GM21515 (cell line): Measurements from ENCODE around the gene USH1G.
"Not testable (repeated sequence)": the region's sequence is repeated elsewhere in the genome, so short reads cannot be mapped to it uniquely, and the experiment has no call there.

Source experiments
- ATAC-seq: cut with Tn5 transposase; IDR thresholded peaks from one replicate; pipeline ENCODE4 v1.9.1; 2021; ENCODE audit not compliant: unreplicated experiment

The USH1G gene

GRCh38 chr17:74877592-74878548 is 45.2 kb downstream of the USH1G start:
- ATAC-seq = no peak

GRCh38 chr17:74875977-74876593 is 47.0 kb downstream of the USH1G start:
- ATAC-seq = no peak

DNA sequence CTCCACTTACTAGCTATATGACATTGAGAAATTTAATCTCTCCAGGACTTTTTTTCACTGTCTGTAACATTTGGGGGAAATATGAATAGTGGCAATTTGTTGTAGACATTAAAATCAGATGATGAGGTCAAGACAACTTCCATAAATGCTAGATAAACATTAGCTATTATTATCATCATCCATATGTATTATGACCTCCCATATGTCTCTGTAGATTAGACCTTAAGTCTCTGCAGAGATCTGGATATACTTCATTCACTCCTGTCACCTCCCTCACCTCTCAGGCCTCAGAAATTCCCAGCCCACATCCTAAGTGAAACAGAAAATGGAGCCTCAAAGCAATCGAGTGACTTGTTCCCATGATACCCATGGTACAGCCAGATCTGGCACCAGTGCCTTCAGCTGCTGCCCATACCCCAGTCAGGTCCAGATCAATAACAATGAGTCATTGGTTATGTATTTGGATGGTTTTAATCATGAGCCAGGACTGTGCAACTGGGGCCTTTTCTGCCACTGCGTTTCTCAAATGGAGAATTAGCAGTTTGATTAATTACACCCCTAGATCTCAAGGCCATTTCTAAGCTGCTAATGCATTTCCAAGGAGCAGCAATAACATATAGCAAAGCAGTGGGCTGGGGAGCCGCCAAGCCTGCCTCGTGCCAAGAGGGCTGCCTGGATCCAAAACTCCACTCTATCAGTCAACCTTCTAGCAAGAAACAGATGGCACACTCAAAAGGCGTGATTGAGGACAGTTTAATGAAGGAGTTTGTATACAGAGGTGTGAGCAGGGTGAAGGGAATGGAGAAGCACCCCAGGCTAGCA is 47.7 kb downstream of the USH1G start:
- no peak for ATAC-seq

- no peak for ATAC-seq
Observed at GRCh38 chr17:74874615-74875037, 48.4 kb downstream of the USH1G start.

DNA sequence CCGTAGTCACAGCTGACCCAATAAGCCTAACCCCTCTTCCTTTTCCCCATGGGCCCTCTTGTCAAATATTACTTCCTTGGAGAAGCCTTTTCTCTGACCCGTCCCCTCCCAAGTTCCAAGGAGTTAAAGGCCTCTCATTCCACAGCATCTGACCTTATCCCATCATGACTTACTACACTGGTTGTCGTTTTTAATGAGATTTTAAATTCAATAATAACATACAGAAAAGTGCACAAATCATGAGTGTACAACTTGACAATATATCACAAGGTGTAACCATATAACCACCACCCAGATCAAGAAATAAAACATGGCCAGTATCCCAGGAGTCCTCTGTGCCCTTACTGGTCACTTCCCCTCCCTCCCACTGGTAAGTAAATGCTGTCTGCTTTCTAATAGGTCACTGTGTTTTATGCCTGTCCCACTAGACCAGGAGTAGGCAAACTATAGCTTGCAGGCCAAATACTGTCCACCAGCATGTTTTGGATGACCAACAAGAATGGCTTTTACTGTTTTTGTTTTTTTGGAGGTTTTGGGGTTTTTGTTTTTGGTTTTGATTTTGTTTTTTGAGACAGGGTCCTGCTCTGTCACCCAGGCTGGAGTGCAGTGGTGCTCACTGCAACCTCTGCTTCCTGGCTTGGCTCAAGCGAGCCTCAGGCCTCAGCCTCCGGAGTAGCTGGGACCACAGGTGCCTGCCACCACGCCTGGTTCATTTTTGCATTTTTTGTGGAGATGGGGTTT is 49.0 kb downstream of the USH1G start:
- no peak for ATAC-seq

DNA sequence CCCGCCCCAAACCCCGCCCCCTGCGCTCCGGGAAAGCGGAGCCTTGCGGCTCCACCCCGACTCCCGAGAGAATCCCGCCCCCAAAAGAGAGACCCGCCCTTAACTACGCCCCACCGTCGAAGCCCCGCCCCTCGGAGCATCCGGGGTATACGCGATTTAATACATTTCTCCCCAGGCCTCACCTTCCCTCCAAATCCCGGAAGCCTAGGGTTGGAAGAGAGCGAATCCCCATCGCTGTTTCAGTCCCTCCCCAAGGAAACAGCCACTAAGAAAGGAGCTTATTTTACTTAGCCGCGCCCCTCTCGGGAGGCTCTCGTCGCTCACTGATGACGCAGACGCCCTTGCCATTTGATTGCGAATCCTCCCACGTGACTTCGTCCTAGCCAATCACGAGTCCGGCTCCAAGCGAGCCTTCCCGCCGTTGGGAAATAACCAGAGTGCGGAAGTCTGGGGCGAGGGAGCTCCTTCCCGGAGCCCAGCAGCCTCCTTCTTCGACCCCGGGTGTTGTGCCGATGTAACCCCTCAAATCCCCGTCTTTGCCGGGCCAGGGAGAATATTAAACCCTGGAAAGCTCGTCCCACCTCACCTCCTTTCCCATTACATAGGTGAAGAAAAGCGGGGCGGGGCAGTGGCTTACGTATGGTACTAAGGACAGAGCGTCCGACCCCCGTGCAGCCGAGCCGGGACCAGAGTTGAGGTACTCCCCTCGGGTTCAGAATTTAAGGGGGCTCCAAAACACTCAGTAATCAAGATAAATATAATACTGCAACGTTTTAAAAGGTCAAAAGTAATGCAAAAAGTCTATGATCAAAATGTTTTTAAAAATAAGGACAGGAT is 49.8 kb downstream of the USH1G start:
- ATAC-seq = peak; percentile 82

DNA sequence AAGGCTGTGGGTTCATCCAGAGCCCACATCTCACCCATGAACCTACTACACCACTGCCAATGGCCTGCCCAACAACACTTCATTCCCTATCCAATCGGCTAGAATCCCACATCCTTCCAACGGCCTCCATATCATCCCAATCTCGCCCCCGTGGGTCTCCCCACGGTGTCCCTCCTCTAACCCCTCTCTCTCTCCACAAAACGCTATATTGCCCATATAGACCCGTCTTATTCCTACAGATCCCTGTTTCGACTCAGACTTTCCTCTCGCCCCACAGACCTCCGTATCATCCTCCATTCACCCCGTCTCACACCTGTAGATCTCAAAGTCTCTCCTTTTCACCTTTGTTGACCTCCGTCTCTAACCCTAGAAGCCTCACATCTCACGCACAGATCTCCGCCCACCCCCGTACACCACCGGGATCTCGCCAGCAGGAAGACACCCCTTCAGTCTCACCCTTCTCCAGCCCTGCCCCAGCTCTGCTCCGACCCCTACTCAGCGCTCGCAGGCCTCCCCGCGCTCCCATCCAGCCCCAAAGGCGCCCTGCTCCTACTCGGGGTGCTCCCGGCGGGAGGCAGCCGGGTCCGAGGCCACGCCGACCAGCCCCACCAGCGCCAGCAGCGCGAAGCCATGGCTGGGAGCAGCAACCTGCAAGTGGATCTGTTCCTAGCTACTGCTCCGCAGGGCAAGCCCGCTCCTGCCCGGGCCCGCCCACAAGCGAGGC is 50.6 kb downstream of the USH1G start, which contains the start of gene FDXR:
Gene FDXR (minus strand): TSS at position 682 of the 724 bp plus-strand sequence. CDS start 50 bp downstream, at position 632.
- peak; percentile 25 for ATAC-seq

DNA sequence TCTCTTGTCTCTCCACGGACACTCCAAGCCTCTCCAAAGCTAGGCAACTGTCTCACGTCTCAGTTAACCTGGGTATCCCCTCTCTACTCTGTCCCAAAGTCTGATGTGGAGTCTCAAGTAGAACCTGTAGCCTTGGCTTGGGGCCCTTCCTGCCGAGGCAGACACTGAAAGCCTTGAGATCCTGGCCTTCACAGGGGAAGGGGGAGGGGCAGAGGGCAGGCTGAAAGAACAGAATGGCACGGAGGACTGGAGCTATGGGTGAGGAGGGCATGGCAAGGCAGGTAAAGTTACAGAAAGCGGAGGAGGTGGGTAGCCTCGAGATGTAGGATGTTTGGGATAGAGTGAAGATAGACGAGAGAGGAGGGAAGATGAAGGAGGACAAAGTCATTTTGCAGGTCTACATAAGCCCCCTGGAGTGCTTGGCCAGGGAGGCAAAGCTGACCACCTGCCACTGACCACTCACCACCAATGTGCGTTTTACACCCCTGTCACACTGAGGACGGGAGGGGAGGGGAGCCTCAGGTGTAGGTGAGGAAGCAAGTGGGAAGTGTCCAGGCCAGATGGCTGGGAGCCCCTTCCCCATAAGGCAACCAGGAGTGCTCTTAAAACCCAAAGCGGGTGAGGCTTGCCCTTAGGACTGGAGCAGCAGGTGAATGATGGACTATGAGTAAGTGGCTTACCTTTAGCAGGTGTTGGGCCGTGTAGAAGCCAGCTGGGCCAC is 51.5 kb downstream of the USH1G start:
- ATAC-seq = no peak

DNA sequence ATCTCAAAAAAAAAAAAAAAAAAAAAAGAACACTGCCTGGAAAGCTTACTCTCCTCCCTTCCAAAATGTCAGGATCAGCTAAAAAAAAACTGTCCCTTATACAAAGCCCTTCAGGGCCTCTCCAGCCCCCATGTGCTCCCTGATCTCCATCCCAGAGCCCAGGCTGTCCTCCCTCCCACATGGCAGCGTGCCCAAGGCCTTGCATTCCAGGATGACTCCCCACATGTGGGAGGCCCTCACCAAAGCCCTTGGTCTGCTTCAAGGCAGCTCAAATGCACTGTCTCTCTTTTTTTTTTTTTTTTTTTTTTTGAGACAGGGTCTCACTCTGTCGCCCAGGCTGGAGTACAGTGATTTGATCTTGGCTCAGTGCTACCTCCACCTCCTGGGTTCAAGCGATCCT is 52.5 kb downstream of the USH1G start:
- ATAC-seq = no peak

GRCh38 chr17:74870028-74870427 is 53.0 kb downstream of the USH1G start:
- ATAC-seq = not testable (repeated sequence)

GRCh38 chr17:74868908-74869255 is 54.2 kb downstream of the USH1G start:
- no peak for ATAC-seq

- ATAC-seq = no peak
Observed at GRCh38 chr17:74868251-74868907, 54.7 kb downstream of the USH1G start.

DNA sequence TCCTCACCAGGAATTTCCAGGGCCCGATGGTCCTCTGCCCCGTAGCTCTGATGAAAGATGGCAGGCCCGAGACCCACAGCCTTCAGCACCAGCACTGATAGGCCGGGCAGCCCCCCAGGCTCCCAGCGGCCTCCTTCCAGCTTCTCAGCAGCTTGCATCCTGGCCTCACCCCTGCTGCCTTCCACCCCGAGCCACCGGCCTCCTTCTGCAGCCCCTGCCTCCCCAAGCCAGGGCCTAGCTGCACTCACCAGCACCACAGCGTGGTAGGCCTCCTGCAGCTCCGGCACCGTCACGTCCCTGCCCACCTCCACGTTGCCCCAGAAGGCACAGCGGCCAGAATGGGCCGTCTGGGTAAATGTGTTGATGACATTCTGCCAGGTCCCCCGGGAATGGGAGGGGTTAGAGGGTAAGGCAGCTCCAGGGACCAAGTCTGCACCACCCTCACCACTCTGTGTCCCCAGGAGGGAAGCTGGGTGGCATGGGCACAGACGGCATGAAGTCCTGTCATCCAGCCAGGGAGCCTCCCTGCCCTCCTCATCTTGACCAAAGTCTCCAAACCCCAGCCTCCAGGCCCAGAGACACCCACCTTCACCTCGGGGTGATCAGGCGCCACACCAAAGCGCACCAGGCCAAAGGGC is 56.7 kb downstream of the USH1G start:
- no peak for ATAC-seq
